Activated naive CD8-positive, alpha-beta T cell (primary cell): Measurements from ENCODE around the gene ABCC12.

Experiments used
- H3K27ac Mint-ChIP-seq: one replicate; pipeline ENCODE4 v1.8.0; 2021; ENCODE audit warnings: mixed read lengths
- H3K27me3 Mint-ChIP-seq: one replicate; pipeline ENCODE4 v1.8.0; 2021; ENCODE audit warnings: mixed read lengths
- H3K36me3 Mint-ChIP-seq: one replicate; pipeline ENCODE4 v1.8.0; 2021; ENCODE audit warnings: mixed read lengths
- H3K4me1 Mint-ChIP-seq: one replicate; pipeline ENCODE4 v1.8.0; 2021; ENCODE audit warnings: low read depth, mixed read lengths
- H3K4me3 Mint-ChIP-seq: one replicate; pipeline ENCODE4 v1.8.0; 2021; ENCODE audit warnings: mild to moderate bottlenecking, mixed read lengths
- H3K9me3 Mint-ChIP-seq: one replicate; pipeline ENCODE4 v1.8.0; 2021; ENCODE audit warnings: low read depth, mixed read lengths

Gene ABCC12

DNA sequence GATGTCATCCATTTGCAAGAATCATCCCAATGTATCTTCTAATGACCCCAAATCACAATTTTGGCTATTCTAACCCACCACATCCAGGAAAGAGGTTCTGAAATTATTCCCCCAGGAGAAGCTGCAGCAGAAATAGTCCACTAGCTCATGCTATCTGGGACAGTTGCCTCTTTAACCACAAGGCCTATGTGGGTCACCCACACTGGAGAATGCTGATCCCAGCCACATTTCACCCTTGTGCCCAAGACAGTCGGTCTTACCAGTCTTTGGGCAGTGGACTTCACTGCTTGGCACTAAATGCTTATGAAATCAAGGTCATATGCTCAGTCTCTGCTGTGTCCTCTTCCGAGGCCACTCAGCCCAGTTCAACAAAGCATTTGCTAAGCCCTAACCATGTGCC, 27.0 kb downstream of the ABCC12 start:
- Mint-ChIP-seq H3K9me3 (no peaks in the 10 kb centered on the region), H3K27ac (no peak overlapping the region), H3K36me3 (no peaks in the 10 kb centered on the region), H3K27me3 (no peaks in the 10 kb centered on the region), H3K4me3 (no peak overlapping the region), H3K4me1 (no peaks in the 10 kb centered on the region)

- Mint-ChIP-seq H3K27ac (no peak overlapping the region), H3K4me3 (no peak overlapping the region), H3K36me3 (no peaks in the 10 kb centered on the region), H3K4me1 (peaks cover 3% of the 10 kb centered on the region), H3K27me3 (no peaks in the 10 kb centered on the region), H3K9me3 (no peaks in the 10 kb centered on the region)
Observed at GRCh38 chr16:48126801-48127644, 28.8 kb downstream of the ABCC12 start.

DNA sequence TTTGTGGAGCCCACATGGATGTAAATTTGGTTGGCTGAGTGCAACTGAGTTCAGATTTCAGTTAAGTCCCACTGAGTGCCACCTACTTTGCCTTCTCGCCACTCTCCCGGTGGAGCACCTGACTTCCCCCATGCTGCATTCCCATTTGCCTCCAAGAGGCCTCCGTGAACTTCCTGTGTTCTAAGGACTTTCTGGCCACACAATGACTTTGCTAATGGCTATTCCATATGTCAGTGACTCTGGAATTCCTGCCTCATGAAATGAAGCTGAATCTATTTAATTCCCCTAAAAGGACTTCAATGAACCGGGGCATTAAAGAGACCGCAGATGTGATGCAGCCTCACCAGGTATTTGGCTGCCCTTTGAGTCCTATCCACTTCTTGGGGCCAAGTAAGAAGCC, 29.9 kb downstream of the ABCC12 start:
- H3K4me3 Mint-ChIP-seq: no peak overlapping the region
- peaks cover 3% of the 10 kb centered on the region for H3K4me1 Mint-ChIP-seq
- H3K27ac Mint-ChIP-seq: no peak overlapping the region

DNA sequence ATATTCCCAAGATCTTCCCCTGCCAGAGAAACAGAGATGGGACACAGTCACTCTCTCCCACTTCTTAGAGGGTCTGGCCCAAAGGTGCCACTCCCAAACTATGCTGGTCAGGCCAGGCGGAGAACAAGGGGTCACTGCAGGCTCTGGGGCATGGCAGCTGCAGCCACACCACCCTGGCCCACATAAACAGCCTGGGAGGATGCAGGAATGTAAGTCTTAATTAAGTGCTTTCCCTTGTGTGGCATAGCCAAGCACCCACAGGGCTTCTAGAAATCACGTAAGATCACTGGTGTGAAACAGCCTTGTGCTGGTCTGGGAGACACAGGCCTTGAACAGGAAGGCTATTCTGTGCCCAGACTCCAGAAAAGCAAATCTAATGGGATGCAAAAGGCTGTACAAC, 31.5 kb downstream of the ABCC12 start:
- Mint-ChIP-seq H3K27ac (no peak overlapping the region), H3K27me3 (no peaks in the 10 kb centered on the region), H3K4me1 (peaks cover 3% of the 10 kb centered on the region), H3K9me3 (no peaks in the 10 kb centered on the region), H3K36me3 (no peaks in the 10 kb centered on the region), H3K4me3 (no peak overlapping the region)

More for the DNA sequence above, 29.9 kb downstream of the ABCC12 start:
- no peaks in the 10 kb centered on the region for H3K27me3 Mint-ChIP-seq
- H3K36me3 Mint-ChIP-seq: no peaks in the 10 kb centered on the region
- no peaks in the 10 kb centered on the region for H3K9me3 Mint-ChIP-seq

DNA sequence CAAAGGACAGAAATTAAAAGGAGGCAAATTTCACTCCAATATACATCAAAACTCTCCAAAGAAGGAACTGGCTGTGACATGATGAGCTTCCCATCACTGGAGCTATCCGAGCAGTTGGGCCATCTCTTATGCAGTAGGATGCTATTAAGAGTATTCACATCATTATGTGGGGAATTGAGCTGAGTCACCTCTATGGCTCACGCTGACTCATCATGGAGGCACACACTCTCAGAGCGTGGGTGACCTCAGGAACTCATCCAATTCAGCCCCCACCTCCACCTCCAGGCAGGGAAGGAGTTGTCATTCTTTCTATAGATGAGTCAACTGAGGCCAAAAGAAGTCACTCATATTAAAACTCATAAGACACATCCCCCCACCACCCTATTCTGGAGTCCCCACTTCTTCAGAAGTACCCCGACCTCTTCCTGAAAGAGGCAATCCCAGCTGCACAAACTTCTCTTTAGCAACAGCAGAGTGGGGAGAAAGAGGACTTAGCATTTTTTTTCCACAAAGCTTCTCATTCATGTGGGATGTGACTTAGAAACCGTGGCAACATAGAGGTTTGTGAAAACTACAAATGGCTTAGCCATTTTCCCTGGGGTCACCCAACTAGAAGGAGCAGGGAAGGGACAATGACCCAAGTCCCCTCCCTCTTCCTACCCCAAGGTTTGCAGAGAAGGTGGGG, 32.5 kb downstream of the ABCC12 start:
- Mint-ChIP-seq H3K9me3 (no peaks in the 10 kb centered on the region), H3K27ac (no peak overlapping the region), H3K4me1 (peaks cover 3% of the 10 kb centered on the region), H3K36me3 (no peaks in the 10 kb centered on the region), H3K4me3 (no peak overlapping the region), H3K27me3 (no peaks in the 10 kb centered on the region)

DNA sequence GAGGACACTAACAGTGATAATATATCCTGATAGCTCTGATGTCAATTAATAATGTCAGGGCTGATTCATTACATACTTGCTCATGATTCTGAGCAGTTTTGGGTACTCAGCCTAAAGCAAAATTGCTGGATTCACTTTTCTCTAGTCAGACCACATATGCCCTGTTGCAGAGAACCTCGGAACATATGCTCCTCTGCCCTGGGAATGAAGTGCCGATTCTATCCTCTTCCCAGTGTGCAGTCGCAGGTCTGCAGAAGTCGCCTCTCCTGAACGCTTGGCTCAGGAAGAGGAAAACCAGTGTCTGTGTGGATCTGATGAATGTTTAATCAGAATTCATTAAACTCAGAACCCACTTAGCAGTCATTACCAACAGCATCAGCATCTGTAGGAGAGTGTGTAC, 34.5 kb downstream of the ABCC12 start:
- Mint-ChIP-seq H3K27ac (no peak overlapping the region), H3K9me3 (no peaks in the 10 kb centered on the region), H3K4me1 (peaks cover 3% of the 10 kb centered on the region), H3K4me3 (no peak overlapping the region), H3K36me3 (no peaks in the 10 kb centered on the region), H3K27me3 (peaks cover under 1% of the 10 kb centered on the region)

GRCh38 chr16:48118841-48119240, 37.0 kb downstream of the ABCC12 start:
- H3K27me3 Mint-ChIP-seq: peaks cover 6% of the 10 kb centered on the region
- H3K27ac Mint-ChIP-seq: no peak overlapping the region
- H3K9me3 Mint-ChIP-seq: no peaks in the 10 kb centered on the region
- H3K4me1 Mint-ChIP-seq: peaks cover 3% of the 10 kb centered on the region
- no peaks in the 10 kb centered on the region for H3K36me3 Mint-ChIP-seq
- H3K4me3 Mint-ChIP-seq: no peak overlapping the region

GRCh38 chr16:48117217-48118105, 38.3 kb downstream of the ABCC12 start:
- no peak overlapping the region for H3K4me3 Mint-ChIP-seq
- H3K27ac Mint-ChIP-seq: no peak overlapping the region
- no peaks in the 10 kb centered on the region for H3K9me3 Mint-ChIP-seq
- peaks cover 6% of the 10 kb centered on the region for H3K27me3 Mint-ChIP-seq
- H3K4me1 Mint-ChIP-seq: no peaks in the 10 kb centered on the region
- no peaks in the 10 kb centered on the region for H3K36me3 Mint-ChIP-seq

GRCh38 chr16:48115299-48115698, 40.5 kb downstream of the ABCC12 start:
- no peak overlapping the region for H3K27ac Mint-ChIP-seq
- H3K9me3 Mint-ChIP-seq: no peaks in the 10 kb centered on the region
- H3K4me1 Mint-ChIP-seq: no peaks in the 10 kb centered on the region
- H3K27me3 Mint-ChIP-seq: peaks cover 6% of the 10 kb centered on the region
- no peak overlapping the region for H3K4me3 Mint-ChIP-seq
- no peaks in the 10 kb centered on the region for H3K36me3 Mint-ChIP-seq

GRCh38 chr16:48114410-48114809, 41.4 kb downstream of the ABCC12 start:
- no peaks in the 10 kb centered on the region for H3K4me1 Mint-ChIP-seq
- H3K4me3 Mint-ChIP-seq: no peak overlapping the region
- peaks cover 6% of the 10 kb centered on the region for H3K27me3 Mint-ChIP-seq
- no peak overlapping the region for H3K27ac Mint-ChIP-seq
- H3K9me3 Mint-ChIP-seq: no peaks in the 10 kb centered on the region
- H3K36me3 Mint-ChIP-seq: no peaks in the 10 kb centered on the region

DNA sequence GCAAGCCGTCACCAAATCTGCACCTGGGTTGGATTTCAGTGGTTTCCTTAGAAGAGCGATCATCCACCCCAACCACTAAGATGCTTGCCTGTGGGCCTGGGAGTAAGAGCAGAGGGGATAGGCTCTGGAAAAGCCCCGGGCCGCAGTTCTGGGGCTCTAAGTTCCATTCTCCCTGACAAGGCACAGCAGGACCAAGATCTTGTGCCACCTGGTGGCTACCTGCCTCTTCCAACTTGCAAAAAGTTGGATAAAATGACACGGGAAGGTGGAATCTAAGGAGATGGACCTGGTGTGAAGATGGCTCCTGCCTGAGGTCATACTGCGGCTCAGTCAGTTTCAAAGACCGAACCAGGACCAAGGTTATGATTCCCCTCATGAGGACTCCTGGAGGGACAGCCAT, 42.3 kb downstream of the ABCC12 start:
- H3K36me3 Mint-ChIP-seq: no peaks in the 10 kb centered on the region
- no peak overlapping the region for H3K4me3 Mint-ChIP-seq
- H3K4me1 Mint-ChIP-seq: no peaks in the 10 kb centered on the region
- no peak overlapping the region for H3K27ac Mint-ChIP-seq
- H3K27me3 Mint-ChIP-seq: peaks cover 6% of the 10 kb centered on the region
- no peaks in the 10 kb centered on the region for H3K9me3 Mint-ChIP-seq

DNA sequence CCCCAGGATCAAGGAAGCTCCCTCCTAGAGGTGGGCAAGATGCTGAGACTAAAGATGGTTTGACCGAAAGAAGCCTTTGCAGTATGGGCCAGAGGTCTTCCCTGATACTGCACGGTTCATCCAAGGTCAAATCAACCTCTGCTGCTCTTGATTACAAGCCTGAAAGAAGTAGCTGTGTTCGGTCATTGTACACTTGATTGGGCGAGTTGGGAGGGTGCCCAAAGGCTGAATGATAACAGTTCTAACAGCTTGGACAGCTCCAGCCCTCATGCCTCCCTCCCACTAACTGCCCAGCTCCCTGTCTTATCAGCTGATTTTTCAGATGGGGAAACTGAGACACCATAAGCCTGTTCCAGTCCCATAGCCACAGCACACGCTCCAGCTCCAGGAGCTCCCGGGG, 42.8 kb downstream of the ABCC12 start:
- peaks cover 6% of the 10 kb centered on the region for H3K27me3 Mint-ChIP-seq
- no peaks in the 10 kb centered on the region for H3K4me1 Mint-ChIP-seq
- no peaks in the 10 kb centered on the region for H3K9me3 Mint-ChIP-seq
- H3K4me3 Mint-ChIP-seq: no peak overlapping the region
- H3K36me3 Mint-ChIP-seq: no peaks in the 10 kb centered on the region
- H3K27ac Mint-ChIP-seq: no peak overlapping the region

- no peaks in the 10 kb centered on the region for H3K4me1 Mint-ChIP-seq
- peaks cover 6% of the 10 kb centered on the region for H3K27me3 Mint-ChIP-seq
- no peaks in the 10 kb centered on the region for H3K9me3 Mint-ChIP-seq
- H3K4me3 Mint-ChIP-seq: no peak overlapping the region
- no peaks in the 10 kb centered on the region for H3K36me3 Mint-ChIP-seq
- H3K27ac Mint-ChIP-seq: no peak overlapping the region
Observed at GRCh38 chr16:48112600-48112999, 43.2 kb downstream of the ABCC12 start.

DNA sequence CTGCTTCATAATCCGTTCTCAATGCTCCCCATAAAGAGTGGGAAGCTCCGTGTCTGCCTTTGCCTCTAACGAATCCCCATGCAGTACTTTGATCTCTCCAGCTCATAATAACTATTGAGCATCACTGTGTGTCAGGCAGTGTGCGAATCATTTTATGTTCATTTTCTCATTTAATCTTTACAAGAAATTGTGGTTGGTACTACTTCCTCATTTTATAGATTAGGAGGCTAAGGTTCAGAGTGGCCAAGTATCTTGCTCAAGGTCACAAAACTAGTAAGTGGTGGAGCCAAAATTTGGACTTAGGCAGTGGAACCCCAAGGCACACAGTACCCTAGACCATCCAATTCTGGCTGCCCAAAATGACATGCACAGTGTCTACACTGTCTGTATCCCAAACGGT, 44.8 kb downstream of the ABCC12 start:
- no peaks in the 10 kb centered on the region for H3K36me3 Mint-ChIP-seq
- no peaks in the 10 kb centered on the region for H3K4me1 Mint-ChIP-seq
- H3K27ac Mint-ChIP-seq: no peak overlapping the region
- H3K4me3 Mint-ChIP-seq: no peak overlapping the region
- H3K9me3 Mint-ChIP-seq: no peaks in the 10 kb centered on the region
- peaks cover 3% of the 10 kb centered on the region for H3K27me3 Mint-ChIP-seq

- no peaks in the 10 kb centered on the region for H3K27me3 Mint-ChIP-seq
- no peaks in the 10 kb centered on the region for H3K4me1 Mint-ChIP-seq
- no peak overlapping the region for H3K4me3 Mint-ChIP-seq
- no peak overlapping the region for H3K27ac Mint-ChIP-seq
- H3K36me3 Mint-ChIP-seq: no peaks in the 10 kb centered on the region
- H3K9me3 Mint-ChIP-seq: no peaks in the 10 kb centered on the region
Observed at GRCh38 chr16:48110000-48110399, 45.8 kb downstream of the ABCC12 start.
